DMS153 treated with DMSO at 0.1 percent for 48 hours (cell line): Measurements from ENCODE around the gene DHX29.

Experiments used
- DNase-seq: peaks from one replicate; lab custom pipeline; 2025; ENCODE audit not compliant: unreplicated experiment; lab: John Stamatoyannopoulos, UW

Gene DHX29

GRCh38 chr5:55211184-55211874 lies 96.2 kb downstream of the DHX29 start:
- DNase-seq: no peak
